Neural cell (in vitro differentiated cells): ENCODE data around the gene CNOT2. TPM values are rescaled to one million over a fixed set of nuclear protein-coding genes. Genes with fewer than 3 reads are reported as not detected.

ENCODE experiments used
- H2AFZ ChIP-seq: fragments of 200-600, 300-800 bp; sonication (generic), shearing (Covaris generic); 2 replicates; pipeline ENCODE4 v1.6.0; 2014; ENCODE audit warnings: low read depth, mild to moderate bottlenecking, antibody characterized with exemption, low read length, moderate library complexity
- H3F3A ChIP-seq: fragments of 200-600 bp; shearing (Covaris generic); 2 replicates; pipeline ENCODE4 v1.6.1; 2016; ENCODE audit warnings: mild to moderate bottlenecking, moderate library complexity, mixed read lengths, antibody characterized with exemption, low read length; ENCODE audit not compliant: insufficient read depth, poor library complexity, severe bottlenecking
- H3K27ac ChIP-seq: fragments of 200-600, 300-800 bp; sonication (generic), shearing (Covaris generic); 2 replicates; pipeline ENCODE4 v1.5.1; 2014; ENCODE audit warnings: mild to moderate bottlenecking, low read length, moderate library complexity
- H3K27me3 ChIP-seq: fragments of 300-800, 200-600 bp; sonication (generic), shearing (Covaris generic); 2 replicates; pipeline ENCODE4 v1.6.0; 2014; ENCODE audit warnings: mild to moderate bottlenecking, low read depth, low read length, moderate library complexity; ENCODE audit not compliant: insufficient read depth
- H3K36me3 ChIP-seq: fragments of 300-800, 200-600 bp; sonication (generic), shearing (Covaris generic); 2 replicates; pipeline ENCODE4 v1.5.1; 2014; ENCODE audit warnings: mild to moderate bottlenecking, antibody characterized with exemption, low read length, moderate library complexity; ENCODE audit not compliant: insufficient read depth
- H3K4me2 ChIP-seq: fragments of 300-800, 200-600 bp; sonication (generic), shearing (Covaris generic); 2 replicates; pipeline ENCODE4 v1.6.0; 2014; ENCODE audit warnings: mild to moderate bottlenecking, low read length
- H3K4me3 ChIP-seq: fragments of 300-800, 200-600 bp; sonication (generic), shearing (Covaris generic); 2 replicates; pipeline ENCODE4 v1.5.1; 2014; ENCODE audit warnings: mild to moderate bottlenecking, low read length, moderate library complexity
- H3K79me2 ChIP-seq: fragments of 200-600 bp; shearing (Covaris generic); replicated peaks from 2 replicates; pipeline ENCODE4 v1.6.0; 2014; ENCODE audit warnings: mild to moderate bottlenecking, low read length, moderate library complexity; ENCODE audit not compliant: insufficient read depth
- H3K9ac ChIP-seq: fragments of 300-800, 200-600 bp; sonication (generic), shearing (Covaris generic); 2 replicates; pipeline ENCODE4 v1.6.1; 2016; ENCODE audit warnings: mild to moderate bottlenecking, low read length, mixed read lengths
- H3K9me2 ChIP-seq: fragments of 200-600 bp; shearing (Covaris generic); 2 replicates; pipeline ENCODE4 v1.6.1; 2016; ENCODE audit warnings: mild to moderate bottlenecking, low read length, mixed read lengths; ENCODE audit not compliant: insufficient read depth
- H3K9me3 ChIP-seq: fragments of 200-600, 300-800 bp; sonication (generic), shearing (Covaris generic); 2 replicates; pipeline ENCODE4 v1.6.1; 2016; ENCODE audit warnings: mild to moderate bottlenecking, mixed run types, low read length, moderate library complexity, mixed read lengths
- H4K20me1 ChIP-seq: fragments of 200-600 bp; shearing (Covaris generic); 2 replicates; pipeline ENCODE4 v1.6.1; 2016; ENCODE audit warnings: mild to moderate bottlenecking, mixed run types; ENCODE audit not compliant: insufficient read depth
- EP300 ChIP-seq: fragments of 450-650 bp; conservative IDR thresholded peaks from 2 replicates; pipeline ENCODE4 v1.6.1; 2014; ENCODE audit warnings: antibody characterized with exemption, mild to moderate bottlenecking, moderate library complexity; ENCODE audit not compliant: poor library complexity, severe bottlenecking
- EZH2 ChIP-seq: fragments of 200-600, 300-800 bp; shearing (Covaris generic), sonication (generic); IDR thresholded peaks from 2 replicates; pipeline ENCODE4 v1.6.1; 2014; ENCODE audit warnings: antibody characterized with exemption, low read length, borderline replicate concordance, mild to moderate bottlenecking; ENCODE audit not compliant: insufficient read depth, poor library complexity, severe bottlenecking
- MXI1 ChIP-seq: fragments of 450-650 bp; conservative IDR thresholded peaks from 2 replicates; pipeline ENCODE4 v1.6.1; 2014; ENCODE audit warnings: antibody characterized with exemption, mild to moderate bottlenecking; ENCODE audit not compliant: poor library complexity, severe bottlenecking
- POLR2AphosphoS5 ChIP-seq: IDR thresholded peaks from 2 replicates; pipeline ENCODE4 v1.6.1; 2012
- RAD21 ChIP-seq: fragments of 450-650 bp; conservative IDR thresholded peaks from 2 replicates; pipeline ENCODE4 v1.6.1; 2014; ENCODE audit warnings: antibody characterized with exemption, mild to moderate bottlenecking, moderate library complexity
- SMC3 ChIP-seq: fragments of 450-650 bp; conservative IDR thresholded peaks from 2 replicates; pipeline ENCODE4 v1.6.1; 2014; ENCODE audit warnings: antibody characterized with exemption, mild to moderate bottlenecking, moderate library complexity; ENCODE audit not compliant: poor library complexity
- TAF1 ChIP-seq: IDR thresholded peaks from 2 replicates; pipeline ENCODE4 v1.6.1; 2012; ENCODE audit warnings: low read depth
- polyA plus RNA-seq: library from polyadenylated mRNA; depleted of rRNA; stranded (reverse); fragments of >200 nt; gene quantifications from 2 replicates; pipeline ENCODE4 v1.2.3, GENCODE V29; 2014
- TF ChIP-seq, protein P1 (sequence below): fragments of 450-650 bp; IDR thresholded peaks from 2 replicates; pipeline ENCODE4 v1.5.1; 2014; ENCODE audit warnings: antibody characterized with exemption, mild to moderate bottlenecking, moderate library complexity; ENCODE audit not compliant: poor library complexity, severe bottlenecking
- TF ChIP-seq, protein P2 (sequence below): IDR thresholded peaks from 2 replicates; pipeline ENCODE4 v1.6.1; 2012; ENCODE audit warnings: borderline replicate concordance

CNOT2 gene
- polyA plus RNA-seq, 1 donor from 2014 or later = 158 TPM

DNA sequence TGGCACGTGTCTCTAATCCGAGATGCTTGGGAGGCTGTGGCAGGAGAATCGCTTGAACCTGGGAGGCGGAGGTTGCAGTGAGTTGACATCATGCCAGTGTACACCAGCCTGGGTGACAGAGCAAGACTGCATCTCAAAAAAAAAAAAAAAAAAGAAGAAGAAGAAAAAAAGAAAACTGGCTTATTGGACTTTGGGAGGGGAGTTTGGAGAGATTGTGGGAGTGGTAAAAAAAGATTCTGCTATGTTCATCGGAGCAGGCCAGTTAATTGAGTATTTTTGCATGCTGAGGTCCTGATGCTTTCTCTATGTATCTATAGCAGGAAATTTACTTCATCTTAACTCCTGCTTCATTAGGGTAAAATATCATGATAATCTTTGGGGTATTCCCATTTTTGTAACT is 11.6 kb downstream of the CNOT2 start:
- Histone ChIP-seq H3K27me3 (no peaks in the 10 kb centered on the region), H3K4me3 (no peak overlapping the region), H3K27ac (peak overlapping the region; percentile 22), H3F3A (no peaks in the 10 kb centered on the region), H3K36me3 (no peaks in the 10 kb centered on the region), H3K9me2 (no peaks in the 10 kb centered on the region), H4K20me1 (no peaks in the 10 kb centered on the region), H2AFZ (no peak overlapping the region), H3K79me2 (peaks cover 96% of the 10 kb centered on the region), H3K9me3 (no peaks in the 10 kb centered on the region), H3K4me2 (no peak overlapping the region), H3K9ac (no peak overlapping the region)
- TF ChIP-seq MXI1 (no peak), TAF1 (no peak), SMC3 (no peak), POLR2AphosphoS5 (no peak), EZH2 (no peak), RAD21 (no peak), EP300 (no peak)
- TF ChIP-seq, protein P1, sequence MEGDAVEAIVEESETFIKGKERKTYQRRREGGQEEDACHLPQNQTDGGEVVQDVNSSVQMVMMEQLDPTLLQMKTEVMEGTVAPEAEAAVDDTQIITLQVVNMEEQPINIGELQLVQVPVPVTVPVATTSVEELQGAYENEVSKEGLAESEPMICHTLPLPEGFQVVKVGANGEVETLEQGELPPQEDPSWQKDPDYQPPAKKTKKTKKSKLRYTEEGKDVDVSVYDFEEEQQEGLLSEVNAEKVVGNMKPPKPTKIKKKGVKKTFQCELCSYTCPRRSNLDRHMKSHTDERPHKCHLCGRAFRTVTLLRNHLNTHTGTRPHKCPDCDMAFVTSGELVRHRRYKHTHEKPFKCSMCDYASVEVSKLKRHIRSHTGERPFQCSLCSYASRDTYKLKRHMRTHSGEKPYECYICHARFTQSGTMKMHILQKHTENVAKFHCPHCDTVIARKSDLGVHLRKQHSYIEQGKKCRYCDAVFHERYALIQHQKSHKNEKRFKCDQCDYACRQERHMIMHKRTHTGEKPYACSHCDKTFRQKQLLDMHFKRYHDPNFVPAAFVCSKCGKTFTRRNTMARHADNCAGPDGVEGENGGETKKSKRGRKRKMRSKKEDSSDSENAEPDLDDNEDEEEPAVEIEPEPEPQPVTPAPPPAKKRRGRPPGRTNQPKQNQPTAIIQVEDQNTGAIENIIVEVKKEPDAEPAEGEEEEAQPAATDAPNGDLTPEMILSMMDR = no peak
- TF ChIP-seq, protein P2, sequence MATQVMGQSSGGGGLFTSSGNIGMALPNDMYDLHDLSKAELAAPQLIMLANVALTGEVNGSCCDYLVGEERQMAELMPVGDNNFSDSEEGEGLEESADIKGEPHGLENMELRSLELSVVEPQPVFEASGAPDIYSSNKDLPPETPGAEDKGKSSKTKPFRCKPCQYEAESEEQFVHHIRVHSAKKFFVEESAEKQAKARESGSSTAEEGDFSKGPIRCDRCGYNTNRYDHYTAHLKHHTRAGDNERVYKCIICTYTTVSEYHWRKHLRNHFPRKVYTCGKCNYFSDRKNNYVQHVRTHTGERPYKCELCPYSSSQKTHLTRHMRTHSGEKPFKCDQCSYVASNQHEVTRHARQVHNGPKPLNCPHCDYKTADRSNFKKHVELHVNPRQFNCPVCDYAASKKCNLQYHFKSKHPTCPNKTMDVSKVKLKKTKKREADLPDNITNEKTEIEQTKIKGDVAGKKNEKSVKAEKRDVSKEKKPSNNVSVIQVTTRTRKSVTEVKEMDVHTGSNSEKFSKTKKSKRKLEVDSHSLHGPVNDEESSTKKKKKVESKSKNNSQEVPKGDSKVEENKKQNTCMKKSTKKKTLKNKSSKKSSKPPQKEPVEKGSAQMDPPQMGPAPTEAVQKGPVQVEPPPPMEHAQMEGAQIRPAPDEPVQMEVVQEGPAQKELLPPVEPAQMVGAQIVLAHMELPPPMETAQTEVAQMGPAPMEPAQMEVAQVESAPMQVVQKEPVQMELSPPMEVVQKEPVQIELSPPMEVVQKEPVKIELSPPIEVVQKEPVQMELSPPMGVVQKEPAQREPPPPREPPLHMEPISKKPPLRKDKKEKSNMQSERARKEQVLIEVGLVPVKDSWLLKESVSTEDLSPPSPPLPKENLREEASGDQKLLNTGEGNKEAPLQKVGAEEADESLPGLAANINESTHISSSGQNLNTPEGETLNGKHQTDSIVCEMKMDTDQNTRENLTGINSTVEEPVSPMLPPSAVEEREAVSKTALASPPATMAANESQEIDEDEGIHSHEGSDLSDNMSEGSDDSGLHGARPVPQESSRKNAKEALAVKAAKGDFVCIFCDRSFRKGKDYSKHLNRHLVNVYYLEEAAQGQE = no peak

DNA sequence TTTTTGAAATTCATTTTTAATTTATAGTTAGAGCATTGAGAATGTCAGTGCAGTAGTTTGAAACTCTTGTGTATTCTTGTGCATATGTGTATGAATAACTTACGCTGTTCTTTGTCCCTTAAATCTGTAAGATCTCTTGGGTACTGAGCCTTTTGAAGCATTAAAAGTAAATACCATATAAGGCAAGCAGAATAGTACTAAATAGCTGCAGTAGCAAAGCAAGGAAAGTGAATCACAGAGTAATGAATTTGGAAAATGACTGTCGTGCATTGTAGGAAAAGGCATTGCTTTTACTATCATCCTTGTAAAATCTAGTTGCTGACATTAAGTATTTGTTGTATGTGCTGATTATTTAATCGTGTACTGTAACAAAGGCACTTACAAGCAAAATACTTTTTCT is 12.1 kb downstream of the CNOT2 start:
- H3K4me2 ChIP-seq = no peak overlapping the region

More for the DNA sequence above, 12.1 kb downstream of the CNOT2 start:
- TF ChIP-seq, protein P2 = no peak
- no peak for TF ChIP-seq EP300
- no peak for TF ChIP-seq EZH2
- no peak for TF ChIP-seq TAF1
- no peak for TF ChIP-seq MXI1
- TF ChIP-seq, protein P1 = no peak
- no peak for TF ChIP-seq SMC3
- no peak for TF ChIP-seq RAD21
- TF ChIP-seq POLR2AphosphoS5 = no peak
- Histone ChIP-seq H3K4me3 (no peak overlapping the region), H2AFZ (no peak overlapping the region), H3K79me2 (peaks cover 96% of the 10 kb centered on the region), H3K9me3 (no peaks in the 10 kb centered on the region), H3K27ac (peak overlapping the region; percentile 22), H3K36me3 (no peaks in the 10 kb centered on the region), H3K9ac (no peak overlapping the region), H3F3A (no peaks in the 10 kb centered on the region), H4K20me1 (no peaks in the 10 kb centered on the region), H3K9me2 (no peaks in the 10 kb centered on the region), H3K27me3 (no peaks in the 10 kb centered on the region)
